ENCODE results near the gene ZNF705A.
"Not testable (repeated sequence)": the region's sequence is repeated elsewhere in the genome, so short reads cannot be mapped to it uniquely, and the experiment has no call there.

ZNF705A gene

DNA sequence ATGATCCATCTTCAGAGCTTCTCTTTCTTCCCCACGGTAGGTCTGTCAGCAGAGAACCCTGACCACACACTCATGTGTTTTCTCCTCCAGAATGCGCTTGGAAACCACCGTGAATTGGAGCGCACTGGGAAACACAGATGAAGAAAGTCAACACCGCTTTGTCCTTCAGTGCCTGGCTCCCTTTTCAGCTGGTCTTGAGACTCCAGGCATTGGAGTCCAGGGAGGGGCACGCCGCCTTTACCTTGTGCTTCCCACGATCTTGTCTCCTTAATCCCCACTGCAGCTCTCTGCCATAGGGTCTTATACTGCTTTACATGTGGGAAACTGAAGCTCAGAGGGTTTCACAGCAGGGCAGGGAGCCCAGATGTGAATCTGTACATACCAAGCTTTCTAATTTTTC, 69.5 kb downstream of the ZNF705A start:
- no peak for DNase-seq (ENCODE audit: insufficient read length)
- TF ChIP-seq POLR2A (IDR thresholded peaks at IDR 0.05; ENCODE audit: low read depth, low read length) (no peak), TAF1 (IDR thresholded peaks at IDR 0.05; ENCODE audit: borderline replicate concordance, low read depth, low read length) (no peak), POLR2AphosphoS5 (IDR thresholded peaks at IDR 0.05; ENCODE audit: low read depth, low read length) (no peak)
- no peak for FAIRE-seq

DNA sequence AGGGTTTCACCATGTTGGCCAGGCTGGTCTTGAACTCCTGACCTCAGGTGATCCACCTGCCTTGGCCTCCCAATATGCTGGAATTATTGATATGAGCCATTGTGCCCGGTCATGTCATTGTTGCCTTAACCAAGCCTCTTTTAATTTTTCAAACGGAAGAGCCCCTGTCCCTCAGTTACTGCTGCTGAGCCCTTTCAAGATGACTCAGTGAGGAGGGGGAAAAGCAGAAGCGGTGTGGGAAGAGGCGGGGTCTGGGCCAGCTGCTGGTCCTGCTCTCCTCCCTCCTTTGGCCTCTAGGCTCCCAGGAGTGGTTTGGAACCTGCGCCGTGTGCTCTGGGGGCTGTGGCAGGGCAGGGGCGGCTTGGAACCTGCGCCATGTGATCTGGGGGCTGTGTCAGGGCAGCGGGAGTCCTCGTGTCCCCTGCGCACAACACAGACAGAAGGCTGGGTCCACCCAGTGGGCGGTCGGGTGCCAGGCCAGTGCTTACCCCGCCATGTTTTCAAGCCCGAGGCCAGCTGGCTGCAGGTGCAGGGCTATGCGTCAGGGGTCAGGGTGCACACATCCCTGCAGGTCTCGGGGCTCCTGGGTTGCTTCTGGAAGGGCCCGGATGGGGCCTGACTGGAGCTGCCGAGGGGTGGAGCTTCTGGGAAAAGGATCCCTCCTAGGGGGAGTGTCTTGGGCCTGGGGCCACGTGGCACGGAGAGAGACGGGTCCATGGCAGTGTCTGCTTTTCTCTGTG, 70.3 kb downstream of the ZNF705A start, which contains the start of gene FAM90A1:
FAM90A1 (minus strand) TSS at position 627 of the 740 bp plus-strand sequence. CDS start 2,786 bp downstream, outside the sequence.
- peak; percentile 21 for DNase-seq (ENCODE audit: insufficient read length)
- not testable (repeated sequence) for FAIRE-seq

DNA sequence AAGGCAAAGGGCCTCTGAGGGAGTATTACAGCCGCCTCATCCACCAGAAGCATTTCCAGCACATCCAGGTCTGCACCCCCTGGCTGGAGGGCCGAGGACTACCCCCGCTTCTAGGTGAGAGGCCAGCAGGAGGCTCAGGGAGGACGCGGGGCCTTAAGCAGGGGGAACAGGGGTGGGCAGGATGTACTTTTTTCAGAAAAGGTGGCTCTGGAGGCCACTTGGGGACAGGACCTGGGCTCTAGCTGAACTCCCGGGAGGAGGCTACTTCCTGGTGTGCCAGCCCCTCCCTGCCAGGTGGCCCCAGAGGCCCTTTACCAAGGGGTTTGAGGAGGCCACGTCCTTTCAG, 70.9 kb downstream of the ZNF705A start:
- not testable (repeated sequence) for DNase-seq (ENCODE audit: insufficient read length); FAIRE-seq

DNA sequence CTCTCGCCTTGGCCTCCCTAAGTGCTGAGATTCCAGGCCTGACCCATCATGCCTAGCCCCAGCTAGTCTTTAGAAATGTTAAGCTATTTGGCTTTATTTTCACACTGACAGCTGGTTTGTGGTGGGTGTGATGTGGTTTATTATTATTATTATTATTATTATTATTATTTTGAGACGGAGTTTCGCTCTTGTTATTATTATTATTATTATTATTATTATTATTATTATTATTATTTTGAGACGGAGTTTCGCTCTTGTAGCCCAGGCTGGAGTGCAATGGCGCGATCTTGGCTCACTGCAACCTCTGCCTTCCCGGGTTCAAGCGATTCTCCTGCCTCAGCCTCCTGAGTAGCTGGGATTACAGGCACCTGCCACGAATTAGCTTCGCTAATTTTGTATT, 71.8 kb downstream of the ZNF705A start:
- not testable (repeated sequence) for DNase-seq (ENCODE audit: insufficient read length); FAIRE-seq

DNA sequence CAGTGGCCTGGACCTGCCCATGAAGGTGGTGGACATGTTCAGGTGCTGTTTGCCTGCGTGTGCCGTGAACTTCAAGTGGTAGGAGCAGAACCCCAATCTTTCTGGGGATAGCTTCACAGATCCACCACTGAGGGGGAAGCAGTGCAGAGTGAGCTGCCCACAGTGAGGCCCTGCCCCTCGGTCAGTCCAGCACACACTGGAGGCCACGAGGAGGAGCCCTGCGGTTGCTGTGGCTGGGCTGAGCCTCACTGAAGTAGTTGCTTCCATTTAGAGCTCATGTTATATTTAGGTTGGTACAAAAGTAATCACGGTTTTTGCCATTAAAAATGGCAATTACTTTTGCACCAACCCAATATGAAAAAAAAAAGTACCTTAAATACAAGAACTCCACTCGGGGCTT, 72.7 kb downstream of the ZNF705A start:
- not testable (repeated sequence) for DNase-seq (ENCODE audit: insufficient read length); FAIRE-seq

Data from GM12892 (cell line).